ENCODE results near the gene HSDL2.
"Not testable (repeated sequence)": the region's sequence is repeated elsewhere in the genome, so short reads cannot be mapped to it uniquely, and the experiment has no call there.

Gene HSDL2

DNA sequence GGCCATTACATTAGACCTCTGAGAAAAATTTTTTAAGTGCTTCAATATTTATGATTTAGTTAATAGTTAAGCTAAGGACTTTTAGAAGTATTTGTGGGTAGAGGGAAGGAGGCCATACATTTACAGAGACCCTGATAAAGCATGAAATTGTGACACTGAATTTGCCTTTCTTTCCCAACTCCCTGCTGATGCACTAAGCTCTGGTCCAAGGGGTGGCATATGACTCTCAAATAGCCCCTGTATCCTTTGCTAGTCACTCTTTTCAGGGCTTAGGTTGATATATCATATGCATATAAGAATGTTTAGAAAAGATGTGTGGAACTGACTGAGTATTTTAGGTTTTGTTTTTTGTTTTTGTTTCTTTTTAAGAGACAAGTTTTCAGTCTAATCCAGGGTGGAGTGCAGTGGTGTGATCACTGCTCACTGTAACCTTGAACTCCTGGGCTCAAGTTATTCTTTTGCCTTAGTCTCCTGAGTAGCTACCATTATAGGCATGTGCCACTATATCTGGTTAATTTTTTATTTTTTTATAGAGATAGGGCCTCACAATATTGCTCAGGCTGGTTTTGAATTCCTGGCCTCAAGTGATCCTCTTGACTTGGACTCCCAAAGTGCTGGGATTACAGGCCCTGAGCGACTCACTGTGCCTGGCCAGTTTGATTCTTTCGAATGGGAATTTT, 127.2 kb downstream of the HSDL2 start:
- no peak for DNase-seq
- in situ Hi-C loops (cut with HindIII; ENCODE audit: low pct_ligation_motif_present, low pct_unique_long_range_greater_than_20kb, low sequenced_read_pairs) = no loop called here

DNA sequence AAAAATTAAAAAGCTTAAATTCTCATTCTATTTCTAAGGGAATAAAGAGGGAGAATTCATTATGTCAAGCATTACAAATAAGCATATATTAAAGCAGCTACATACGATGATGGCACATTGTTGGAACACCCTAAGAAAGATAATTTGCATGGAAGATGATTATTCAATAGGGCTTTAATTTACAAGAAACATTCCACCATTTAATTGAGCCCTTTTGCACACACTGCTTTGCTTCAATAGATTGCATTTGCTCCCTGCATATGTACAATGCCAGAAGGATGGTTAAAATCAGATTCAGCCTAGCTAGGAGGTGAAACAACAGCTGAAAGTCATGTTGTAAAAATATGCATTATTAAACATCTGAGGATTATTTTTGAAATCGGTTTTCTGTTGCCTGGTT, 128.5 kb downstream of the HSDL2 start:
- in situ Hi-C loops (cut with HindIII; ENCODE audit: low pct_ligation_motif_present, low pct_unique_long_range_greater_than_20kb, low sequenced_read_pairs) = no loop called here
- DNase-seq = no peak

DNA sequence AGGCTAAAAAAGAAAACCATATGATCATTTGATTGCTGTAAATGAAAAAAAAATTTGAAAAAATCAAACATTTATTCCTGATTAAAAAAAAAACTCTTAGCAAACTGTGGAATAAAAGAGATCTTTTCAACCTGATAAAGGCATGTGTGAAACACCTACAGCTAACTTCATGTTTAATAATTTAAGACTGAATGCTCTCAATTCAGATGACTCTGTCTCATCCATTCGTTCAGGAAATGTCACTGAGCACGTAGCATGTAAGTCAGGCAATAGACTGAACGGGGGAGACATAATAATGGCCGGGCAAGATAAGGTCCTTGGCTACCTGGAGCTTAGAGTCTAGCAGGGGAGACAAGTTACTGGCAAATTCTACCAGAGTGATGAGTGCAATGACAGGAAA, 132.5 kb downstream of the HSDL2 start:
- in situ Hi-C loops (cut with HindIII; ENCODE audit: low pct_ligation_motif_present, low pct_unique_long_range_greater_than_20kb, low sequenced_read_pairs); DNase-seq: not testable (repeated sequence)

DNA sequence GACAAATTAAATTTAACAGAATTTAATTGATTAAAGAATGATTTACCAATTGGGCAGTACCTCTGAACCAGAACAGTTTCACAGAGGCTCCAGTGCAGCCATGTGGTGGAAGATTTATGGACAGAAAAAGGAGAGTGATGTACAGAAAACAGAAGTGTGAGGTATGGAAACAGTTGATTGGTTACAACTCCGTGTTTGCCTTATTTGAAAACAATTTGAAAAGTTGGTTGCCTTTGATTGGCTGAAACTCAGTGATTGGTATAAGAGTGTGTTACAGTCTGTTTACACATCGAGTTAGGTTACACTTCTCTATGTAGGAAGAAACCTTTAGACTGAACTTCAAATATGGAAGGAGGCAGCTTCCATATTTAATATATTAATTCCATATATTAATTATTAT, 136.9 kb downstream of the HSDL2 start:
- in situ Hi-C loops (cut with HindIII; ENCODE audit: low pct_ligation_motif_present, low pct_unique_long_range_greater_than_20kb, low sequenced_read_pairs) = no loop called here
- DNase-seq = no peak

DNA sequence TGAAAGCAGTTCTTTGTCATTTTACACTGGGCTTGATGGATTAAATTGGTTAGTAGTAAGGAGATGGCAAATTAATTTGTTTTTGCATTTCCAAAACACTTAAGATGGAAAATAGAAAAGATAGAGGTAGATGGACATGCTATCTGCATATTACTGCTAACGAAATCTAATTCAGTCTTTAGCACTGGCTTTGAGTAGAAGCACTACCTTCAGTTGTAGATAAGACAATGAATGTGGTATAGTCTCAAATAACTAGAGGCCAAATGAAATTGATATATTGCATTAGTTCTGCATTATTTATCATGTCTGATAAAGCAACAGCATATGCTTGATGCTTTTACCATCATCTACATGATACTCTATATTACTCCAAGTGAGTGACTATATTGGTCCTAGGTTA, 140.2 kb downstream of the HSDL2 start:
- in situ Hi-C loops (cut with HindIII; ENCODE audit: low pct_ligation_motif_present, low pct_unique_long_range_greater_than_20kb, low sequenced_read_pairs) = no loop called here
- DNase-seq = no peak

DNA sequence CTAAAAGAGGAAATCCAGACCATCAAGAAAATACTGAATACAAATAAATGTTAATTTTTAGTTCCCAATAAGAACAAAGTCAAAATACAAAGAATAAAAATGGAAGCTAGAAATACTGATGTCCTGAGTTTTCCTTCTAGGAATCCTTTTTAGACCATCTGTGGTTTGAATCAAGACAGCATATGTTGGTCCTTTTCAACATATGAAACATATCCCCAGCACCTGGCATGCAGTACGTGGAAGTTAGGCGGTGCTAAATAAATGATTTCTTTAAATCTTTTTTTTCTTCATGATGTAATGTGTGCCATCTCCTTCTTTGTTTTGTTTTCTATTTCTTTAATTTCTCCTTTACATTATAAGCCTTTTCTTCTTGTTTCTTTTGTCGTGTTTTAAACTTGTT, 140.7 kb downstream of the HSDL2 start:
- DNase-seq = no peak
- in situ Hi-C loops (cut with HindIII; ENCODE audit: low pct_ligation_motif_present, low pct_unique_long_range_greater_than_20kb, low sequenced_read_pairs) = no loop called here
